Measurements from ENCODE around the gene CD99L2. TPM values are rescaled to one million over a fixed set of nuclear protein-coding genes. Genes with fewer than 3 reads are reported as not detected.
"Not testable (repeated sequence)": the region's sequence is repeated elsewhere in the genome, so short reads cannot be mapped to it uniquely, and the experiment has no call there.

The CD99L2 gene
- total and polyA plus RNA-seq, 2 of the 8 experiments (the other 6 are each of a cell fraction or from before 2014, with no cell fraction given): 8.0 to 8.5 TPM

- TF ChIP-seq NANOG (IDR thresholded peaks at IDR 0.05; ENCODE audit: insufficient read depth, low read depth, low read length, poor library complexity, severe bottlenecking): no peak
- H3K4me3 ChIP-seq (ENCODE audit: extremely low read depth in 1 of 4, insufficient read depth in 2 of 4, low read depth in 3 of 4, low read length in 4 of 4): no peak overlapping the region
- ChIA-PET CTCF (ENCODE audit: partially characterized antibody) (interaction anchor here (1.0 kb wide), 1 partner anchor 15 kb away, joined by 3 read pairs; no protein-coding TSS in a partner anchor), POLR2A (ENCODE audit: partially characterized antibody) (no interaction called here)
- no peak for FAIRE-seq
- no peaks in the 10 kb centered on the region for H3K9me3 ChIP-seq (ENCODE audit: insufficient read depth in 2 of 2, low read depth in 1 of 2, low read length in 1 of 2)
- H4K20me1 ChIP-seq (replicated peaks in 1 of 2; ENCODE audit: control insufficient read depth in 1 of 2, insufficient read depth in 2 of 2, low read length in 2 of 2): peaks cover 0 to 3% of the 10 kb centered on the region in 2 experiments
- H2AFZ ChIP-seq (ENCODE audit: low read length): no peak overlapping the region
- H4K5ac ChIP-seq (ENCODE audit: insufficient read length, low read depth, low read length): no peak overlapping the region
- no peaks in the 10 kb centered on the region for H3K27me3 ChIP-seq (replicated peaks in 1 of 4; ENCODE audit: control insufficient read depth in 3 of 4, extremely low read depth in 1 of 4, insufficient read depth in 3 of 4, low read length in 3 of 4)
- H3K4me2 ChIP-seq (ENCODE audit: insufficient read depth in 1 of 2, low read depth in 2 of 2, low read length in 2 of 2): no peak overlapping the region
- no peak overlapping the region for H2AK5ac ChIP-seq (ENCODE audit: low read depth, low read length)
- H4K8ac ChIP-seq (ENCODE audit: extremely low read depth, insufficient read depth, low read length): no peak overlapping the region
- WGBS, 2 experiments (ENCODE audit: extremely low coverage in 1 of 2, insufficient coverage in 1 of 2, insufficient read length in 1 of 2, insufficient replicate concordance in 2 of 2, low coverage in 1 of 2, low lambda C conversion rate in 2 of 2, missing lambda C conversion rate in 1 of 2): 94% methylated on average over 5 of the region's 5 CpGs; no CpG with 5 or more reads in 1 of the 2 experiments
- no peak overlapping the region for H2BK120ac ChIP-seq (replicated peaks; ENCODE audit: low read depth, low read length)
- no peak overlapping the region for H3K56ac ChIP-seq (replicated peaks; ENCODE audit: insufficient read length, low read depth, low read length)
- H3K23me2 ChIP-seq (ENCODE audit: low read depth, low read length): no peaks in the 10 kb centered on the region
- no peaks in the 10 kb centered on the region for H3K79me2 ChIP-seq (ENCODE audit: control insufficient read depth in 1 of 2, insufficient read depth in 2 of 2, low read length in 2 of 2)
- no peak overlapping the region for H2BK12ac ChIP-seq (ENCODE audit: low read depth, low read length)
- H3K27ac ChIP-seq (ENCODE audit: low read depth, low read length): no peak overlapping the region
- no peak overlapping the region for H3K23ac ChIP-seq (ENCODE audit: insufficient read length)
- H2BK20ac ChIP-seq (ENCODE audit: low read length): no peak overlapping the region
- H3K18ac ChIP-seq (ENCODE audit: extremely low read depth, low read length): no peak overlapping the region
- no peak overlapping the region for H3K4ac ChIP-seq (replicated peaks; ENCODE audit: insufficient read length, low read depth, low read length)
- H3K36me3 ChIP-seq (ENCODE audit: control insufficient read depth in 2 of 4, insufficient read depth in 4 of 4, low read length in 3 of 4): peaks cover 0 to 4% (median 1%) of the 10 kb centered on the region in 4 experiments; a peak in 3 of 8 replicates
- no peak for DNase-seq (ENCODE audit: low read depth in 1 of 2, low spot score in 2 of 2)
- H3K9ac ChIP-seq (replicated peaks in 1 of 4; ENCODE audit: extremely low read depth in 1 of 4, low read depth in 3 of 4, low read length in 3 of 4): no peak overlapping the region
- no peak overlapping the region for H2BK5ac ChIP-seq (ENCODE audit: low read depth, low read length)
- no peak overlapping the region for H4K91ac ChIP-seq (replicated peaks; ENCODE audit: insufficient read length, low read length)
- H3K79me1 ChIP-seq (ENCODE audit: low read depth, low read length): no peaks in the 10 kb centered on the region
- H3K14ac ChIP-seq (ENCODE audit: insufficient read length): no peak overlapping the region
- H2BK15ac ChIP-seq (ENCODE audit: low read length): no peak overlapping the region
- no peaks in the 10 kb centered on the region for H3K4me1 ChIP-seq (replicated peaks in 1 of 4; ENCODE audit: control insufficient read depth in 3 of 4, insufficient read depth in 4 of 4, low read length in 3 of 4)
Measured at GRCh38 chrX:150828785-150829184, 69.7 kb downstream of the CD99L2 start.

- H2AFZ ChIP-seq (ENCODE audit: low read length); H3K9me3 ChIP-seq (ENCODE audit: insufficient read depth in 2 of 2, low read depth in 1 of 2, low read length in 1 of 2); H3K14ac ChIP-seq (ENCODE audit: insufficient read length); H3K23me2 ChIP-seq (ENCODE audit: low read depth, low read length); H4K91ac ChIP-seq (replicated peaks; ENCODE audit: insufficient read length, low read length); DNase-seq (ENCODE audit: low read depth in 1 of 2, low spot score in 2 of 2); H4K5ac ChIP-seq (ENCODE audit: insufficient read length, low read depth, low read length); H2BK120ac ChIP-seq (replicated peaks; ENCODE audit: low read depth, low read length); H2AK5ac ChIP-seq (ENCODE audit: low read depth, low read length); CTCF ChIA-PET (ENCODE audit: partially characterized antibody); H2BK20ac ChIP-seq (ENCODE audit: low read length); H3K18ac ChIP-seq (ENCODE audit: extremely low read depth, low read length); H3K27me3 ChIP-seq (replicated peaks in 1 of 4; ENCODE audit: control insufficient read depth in 3 of 4, extremely low read depth in 1 of 4, insufficient read depth in 3 of 4, low read length in 3 of 4); H3K23ac ChIP-seq (ENCODE audit: insufficient read length); H3K56ac ChIP-seq (replicated peaks; ENCODE audit: insufficient read length, low read depth, low read length); H2BK5ac ChIP-seq (ENCODE audit: low read depth, low read length); H2BK15ac ChIP-seq (ENCODE audit: low read length); H3K79me2 ChIP-seq (ENCODE audit: control insufficient read depth in 1 of 2, insufficient read depth in 2 of 2, low read length in 2 of 2); H3K4me2 ChIP-seq (ENCODE audit: insufficient read depth in 1 of 2, low read depth in 2 of 2, low read length in 2 of 2); H2BK12ac ChIP-seq (ENCODE audit: low read depth, low read length); H3K27ac ChIP-seq (ENCODE audit: low read depth, low read length); FAIRE-seq; H3K79me1 ChIP-seq (ENCODE audit: low read depth, low read length); H4K8ac ChIP-seq (ENCODE audit: extremely low read depth, insufficient read depth, low read length); H3K4ac ChIP-seq (replicated peaks; ENCODE audit: insufficient read length, low read depth, low read length); H4K20me1 ChIP-seq (replicated peaks in 1 of 2; ENCODE audit: control insufficient read depth in 1 of 2, insufficient read depth in 2 of 2, low read length in 2 of 2); POLR2A ChIA-PET (ENCODE audit: partially characterized antibody); H3K36me3 ChIP-seq (ENCODE audit: control insufficient read depth in 2 of 4, insufficient read depth in 4 of 4, low read length in 3 of 4); H3K4me3 ChIP-seq (ENCODE audit: extremely low read depth in 1 of 4, insufficient read depth in 2 of 4, low read depth in 3 of 4, low read length in 4 of 4); H3K9ac ChIP-seq (replicated peaks in 1 of 4; ENCODE audit: extremely low read depth in 1 of 4, low read depth in 3 of 4, low read length in 3 of 4); H3K4me1 ChIP-seq (replicated peaks in 1 of 4; ENCODE audit: control insufficient read depth in 3 of 4, insufficient read depth in 4 of 4, low read length in 3 of 4): not testable (repeated sequence)
Measured at GRCh38 chrX:150824352-150824751, 74.1 kb downstream of the CD99L2 start.
